WI38 (cell line): ENCODE data around the gene ZBTB7C.

ENCODE experiments used
- H3K4me3 ChIP-seq: 2 replicates; pipeline ENCODE4 v1.5.1; 2011; ENCODE audit warnings: low read depth, mild to moderate bottlenecking, control low read depth, low read length
- TF ChIP-seq, protein P1 (sequence below): IDR thresholded peaks from 2 replicates; pipeline ENCODE4 v1.5.1; 2012; ENCODE audit warnings: low read depth, mild to moderate bottlenecking, control low read depth, low read length

The ZBTB7C gene

DNA sequence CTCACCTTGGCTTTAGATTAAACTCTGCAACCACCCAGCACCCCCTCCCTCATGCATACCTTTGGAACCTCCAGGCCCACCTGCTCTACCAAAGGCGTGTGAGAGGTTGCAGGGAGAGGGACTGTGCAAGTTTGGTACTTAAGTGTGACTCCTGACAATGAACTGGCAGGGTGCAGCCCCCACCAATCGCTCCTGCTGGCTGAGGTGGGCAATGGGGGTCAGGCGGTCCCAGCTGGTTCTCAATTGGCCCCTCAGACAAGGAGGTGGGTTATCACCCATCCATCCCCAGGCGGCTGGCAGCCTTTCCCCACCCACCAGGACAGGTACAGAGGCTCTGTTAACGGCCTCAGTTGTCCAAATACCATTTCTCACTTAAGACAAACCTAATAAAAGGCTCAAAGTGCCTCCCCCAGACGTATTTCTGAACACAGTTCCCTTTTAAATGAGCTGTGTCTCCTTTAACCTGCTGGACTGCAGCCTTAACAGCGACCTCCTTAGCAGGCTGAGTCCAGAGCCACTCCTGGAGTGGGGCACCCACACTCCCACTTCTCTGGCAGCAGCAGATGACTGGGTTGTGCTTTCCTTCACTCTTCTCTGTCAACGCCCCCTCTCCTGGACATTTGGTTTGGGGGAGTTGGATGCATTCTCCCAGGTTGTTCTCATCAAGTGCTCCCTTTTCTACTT lies 309.6 kb downstream of the ZBTB7C start:
- TF ChIP-seq, protein P1, sequence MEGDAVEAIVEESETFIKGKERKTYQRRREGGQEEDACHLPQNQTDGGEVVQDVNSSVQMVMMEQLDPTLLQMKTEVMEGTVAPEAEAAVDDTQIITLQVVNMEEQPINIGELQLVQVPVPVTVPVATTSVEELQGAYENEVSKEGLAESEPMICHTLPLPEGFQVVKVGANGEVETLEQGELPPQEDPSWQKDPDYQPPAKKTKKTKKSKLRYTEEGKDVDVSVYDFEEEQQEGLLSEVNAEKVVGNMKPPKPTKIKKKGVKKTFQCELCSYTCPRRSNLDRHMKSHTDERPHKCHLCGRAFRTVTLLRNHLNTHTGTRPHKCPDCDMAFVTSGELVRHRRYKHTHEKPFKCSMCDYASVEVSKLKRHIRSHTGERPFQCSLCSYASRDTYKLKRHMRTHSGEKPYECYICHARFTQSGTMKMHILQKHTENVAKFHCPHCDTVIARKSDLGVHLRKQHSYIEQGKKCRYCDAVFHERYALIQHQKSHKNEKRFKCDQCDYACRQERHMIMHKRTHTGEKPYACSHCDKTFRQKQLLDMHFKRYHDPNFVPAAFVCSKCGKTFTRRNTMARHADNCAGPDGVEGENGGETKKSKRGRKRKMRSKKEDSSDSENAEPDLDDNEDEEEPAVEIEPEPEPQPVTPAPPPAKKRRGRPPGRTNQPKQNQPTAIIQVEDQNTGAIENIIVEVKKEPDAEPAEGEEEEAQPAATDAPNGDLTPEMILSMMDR, result no peak
- no peak overlapping the region for H3K4me3 ChIP-seq

DNA sequence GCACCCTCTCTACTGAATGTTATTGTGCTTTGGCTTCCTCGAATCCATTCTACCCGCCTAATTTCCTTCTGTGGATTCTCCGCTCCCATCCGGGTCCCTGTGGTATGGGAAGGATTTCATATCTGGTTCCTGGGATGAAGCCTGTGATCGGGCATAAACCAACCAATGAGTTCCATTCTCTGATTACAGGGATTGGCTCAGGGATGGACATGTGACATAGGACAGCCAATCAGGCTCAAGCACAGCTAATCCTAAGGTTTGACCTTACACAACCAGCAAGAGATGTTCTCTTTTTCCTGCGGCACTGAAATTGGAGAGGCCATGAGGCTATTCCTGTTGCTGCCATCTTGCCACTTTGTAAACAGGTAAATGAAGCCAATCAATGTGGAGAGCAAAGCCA lies 310.6 kb downstream of the ZBTB7C start:
- H3K4me3 ChIP-seq, result no peak overlapping the region
- TF ChIP-seq, protein P1, result no peak

DNA sequence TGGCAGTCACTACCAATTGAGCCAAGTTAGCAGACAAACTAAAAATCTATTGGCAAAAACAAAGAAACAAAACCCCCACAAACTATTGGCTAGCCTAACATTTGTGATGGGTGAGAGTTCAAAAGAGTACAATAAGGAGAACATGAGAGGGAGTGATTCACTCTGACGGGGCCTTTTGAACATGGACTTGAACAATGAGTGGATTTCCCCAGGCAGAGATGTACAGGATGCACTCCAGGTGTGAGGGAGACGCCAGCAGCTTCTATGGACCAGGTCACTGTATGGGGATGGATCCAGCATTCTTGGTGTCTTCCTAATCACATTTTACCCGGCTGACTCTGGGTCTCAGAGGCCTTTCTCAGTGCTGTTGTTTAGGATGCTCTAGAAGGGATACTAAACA lies 311.2 kb downstream of the ZBTB7C start:
- H3K4me3 ChIP-seq, result no peak overlapping the region
- TF ChIP-seq, protein P1, result no peak

DNA sequence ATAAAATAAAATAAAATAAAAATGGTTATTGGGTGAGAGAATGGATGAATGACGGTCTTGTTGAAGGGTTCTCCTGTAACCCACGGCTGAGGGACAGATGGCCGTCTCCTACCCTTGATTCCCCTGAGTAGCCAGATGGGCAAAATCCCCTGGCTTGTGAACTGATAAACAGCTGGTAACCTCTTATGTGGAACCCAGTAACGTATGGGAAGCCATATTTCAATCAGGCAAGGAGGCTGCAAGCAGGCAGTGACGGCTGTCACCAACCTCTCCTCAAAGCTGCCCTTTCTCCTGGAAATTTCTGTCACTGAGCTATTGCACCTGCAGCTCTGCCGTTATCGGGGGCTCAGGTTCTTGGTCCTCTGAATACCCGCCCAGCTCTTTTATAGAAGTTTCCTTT lies 313.5 kb downstream of the ZBTB7C start:
- H3K4me3 ChIP-seq, result no peak overlapping the region
- TF ChIP-seq, protein P1, result no peak

DNA sequence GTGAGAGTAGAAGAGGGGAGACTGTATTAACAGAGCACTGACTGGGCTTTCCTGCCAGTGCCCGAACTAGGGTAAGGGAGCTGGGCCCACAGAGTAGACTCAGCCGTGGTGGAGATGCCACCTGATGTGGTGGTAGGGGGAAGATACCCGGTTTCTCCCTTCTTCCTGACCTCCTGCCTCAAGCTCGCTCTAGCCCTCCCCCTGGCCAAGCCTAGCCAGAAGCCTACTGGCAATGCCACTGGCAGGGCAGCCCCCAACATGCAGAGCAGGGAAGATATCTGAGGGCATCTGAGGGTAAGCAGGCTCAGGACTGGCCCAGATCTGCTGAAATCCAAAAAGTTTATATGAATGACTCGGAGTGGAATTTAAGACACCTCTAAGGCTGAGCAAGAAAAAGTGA lies 316.1 kb downstream of the ZBTB7C start:
- TF ChIP-seq, protein P1, result no peak

DNA sequence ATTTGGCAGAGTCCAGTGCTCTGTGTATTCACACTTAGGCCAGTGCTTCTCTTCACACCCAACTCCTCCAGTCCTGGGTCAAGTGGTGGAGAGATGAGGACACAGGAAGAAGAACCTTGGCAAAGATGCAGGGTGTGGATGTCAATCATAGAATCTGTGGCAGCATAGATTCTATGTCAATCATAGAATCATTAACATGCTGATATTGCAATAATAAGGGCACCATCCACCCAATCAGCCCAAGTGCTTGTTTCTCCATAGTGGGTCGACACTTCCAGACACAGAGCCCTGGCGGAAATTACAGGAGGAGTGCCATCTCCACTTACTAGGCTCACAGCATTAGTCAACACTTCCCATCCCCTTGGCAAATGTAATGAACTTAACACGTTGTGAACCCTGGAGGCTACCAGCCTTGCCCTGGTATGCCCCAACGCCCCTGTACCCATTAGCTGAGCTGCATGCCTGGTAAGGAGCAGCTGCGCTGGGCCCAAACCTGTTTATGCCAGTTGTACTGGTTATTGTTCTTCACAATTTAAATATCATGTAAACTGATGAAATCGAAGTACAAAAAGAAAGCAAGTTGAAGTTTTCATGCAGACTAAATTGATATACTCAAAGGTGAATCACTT lies 317.2 kb downstream of the ZBTB7C start:
- H3K4me3 ChIP-seq, result no peak overlapping the region
- TF ChIP-seq, protein P1, result no peak

More for the DNA sequence above, 316.1 kb downstream of the ZBTB7C start:
- H3K4me3 ChIP-seq, result no peak overlapping the region

DNA sequence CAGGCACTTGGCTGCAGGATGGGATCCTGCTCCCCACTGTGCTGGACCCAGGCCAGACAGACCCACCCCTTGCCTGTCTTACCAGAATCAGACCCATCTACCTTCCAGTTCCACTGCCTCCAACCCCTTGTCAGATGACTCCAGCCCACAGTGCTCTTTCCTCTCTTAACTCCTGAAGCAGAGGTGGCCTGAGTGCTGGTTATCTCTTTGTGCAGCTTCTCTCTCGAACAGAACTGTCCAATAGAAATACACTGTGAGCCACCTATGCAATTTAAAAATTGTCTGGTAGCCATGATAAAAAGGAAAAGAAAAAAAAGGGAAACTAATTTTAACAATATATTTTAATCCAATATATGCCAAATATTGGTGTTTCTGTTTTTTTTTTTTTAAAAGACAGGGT lies 318.5 kb downstream of the ZBTB7C start:
- H3K4me3 ChIP-seq, result no peak overlapping the region

More for the DNA sequence above, 318.5 kb downstream of the ZBTB7C start:
- TF ChIP-seq, protein P1, result no peak
